Activated T-helper 2 cell treated with anti-CD3 and anti-CD28 coated beads, Interferon-gamma antibody, Interleukin-2, Interleukin-4, amounts not matched to agents 10 μg/mL and 5 μg/mL and 100 μg/mL, durations not matched to agents 14 hours and 24 hours and 36 hours (primary cell): ENCODE data around the gene GRIK5. TPM values are rescaled to one million over a fixed set of nuclear protein-coding genes. Genes with fewer than 3 reads are reported as not detected.
"Not testable (repeated sequence)": the region's sequence is repeated elsewhere in the genome, so short reads cannot be mapped to it uniquely, and the experiment has no call there.

Experiments
- DNase-seq: peaks from one replicate; pipeline ENCODE4 v3.0.0; 2021; ENCODE audit warnings: low spot score
- H3K27ac Mint-ChIP-seq: one replicate; pipeline ENCODE4 v1.8.0; 2021; ENCODE audit warnings: mixed read lengths
- H3K27me3 Mint-ChIP-seq: one replicate; pipeline ENCODE4 v1.8.0; 2021; ENCODE audit warnings: low read depth, mixed read lengths
- H3K36me3 Mint-ChIP-seq: one replicate; pipeline ENCODE4 v1.8.0; 2021; ENCODE audit warnings: low read depth, mixed read lengths
- H3K4me1 Mint-ChIP-seq: one replicate; pipeline ENCODE4 v1.8.0; 2021; ENCODE audit warnings: low read depth, mixed read lengths
- H3K4me3 Mint-ChIP-seq: one replicate; pipeline ENCODE4 v1.8.0; 2021; ENCODE audit warnings: low read depth, mild to moderate bottlenecking, moderate library complexity, mixed read lengths
- H3K9me3 Mint-ChIP-seq: one replicate; pipeline ENCODE4 v1.8.0; 2021; ENCODE audit warnings: mixed read lengths
- intact Hi-C: fragments of 100-400 bp; cut with micrococcal nuclease; formaldehyde crosslinking; loops from one replicate; pipeline ENCODE4 v1.15.1; 2023
- total RNA-seq: library from RNA; stranded (reverse); gene quantifications from 2 replicates; pipeline ENCODE4 v1.2.3, GENCODE V29; 2022

Gene GRIK5
- total RNA-seq, 1 donor from 2014 or later, result 3.3 TPM

DNA sequence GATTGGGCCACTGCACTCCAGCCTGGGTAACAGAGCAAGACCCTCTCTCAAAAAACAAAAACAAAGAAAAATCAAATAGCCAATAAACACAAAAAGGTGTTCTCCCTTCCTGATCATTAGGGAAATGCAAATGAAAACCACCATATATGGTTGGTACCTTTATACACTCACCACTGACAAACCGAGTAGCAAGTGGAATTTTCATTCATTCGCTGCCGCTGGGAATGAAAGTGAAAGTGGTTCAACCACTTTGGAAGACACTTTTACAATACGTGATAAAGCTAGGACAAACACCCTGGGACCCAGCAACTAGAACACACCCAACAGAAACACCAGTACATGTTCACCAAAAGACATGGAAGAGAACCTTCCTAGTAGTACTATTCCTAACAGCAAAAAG is 21.0 kb downstream of the GRIK5 start:
- intact Hi-C loops, result no loop called here
- no peak for DNase-seq
- peaks cover 14% of the 10 kb centered on the region for H3K4me1 Mint-ChIP-seq
- no peaks in the 10 kb centered on the region for H3K9me3 Mint-ChIP-seq
- peak overlapping the region; percentile 20 for H3K27ac Mint-ChIP-seq
- no peaks in the 10 kb centered on the region for H3K27me3 Mint-ChIP-seq
- H3K4me3 Mint-ChIP-seq, result peak overlapping the region; percentile 11
- no peaks in the 10 kb centered on the region for H3K36me3 Mint-ChIP-seq

GRCh38 chr19:42045575-42045974 is 24.4 kb downstream of the GRIK5 start:
- Mint-ChIP-seq H3K9me3 (no peaks in the 10 kb centered on the region), H3K4me1 (peaks cover 6% of the 10 kb centered on the region), H3K36me3 (no peaks in the 10 kb centered on the region), H3K4me3 (no peak overlapping the region), H3K27me3 (no peaks in the 10 kb centered on the region), H3K27ac (no peak overlapping the region)
- DNase-seq, result no peak
- intact Hi-C loops, result no loop called here

- no peak for DNase-seq
- intact Hi-C loops, result no loop called here
Observed at GRCh38 chr19:42042455-42043170, 27.4 kb downstream of the GRIK5 start.

GRCh38 chr19:42040491-42040890 is 29.5 kb downstream of the GRIK5 start:
- H3K27me3 Mint-ChIP-seq, H3K4me3 Mint-ChIP-seq, H3K9me3 Mint-ChIP-seq, DNase-seq, intact Hi-C loops, H3K36me3 Mint-ChIP-seq, H3K4me1 Mint-ChIP-seq, H3K27ac Mint-ChIP-seq: not testable (repeated sequence)

More at GRCh38 chr19:42042455-42043170, 27.4 kb downstream of the GRIK5 start:
- H3K27me3 Mint-ChIP-seq, result no peaks in the 10 kb centered on the region
- no peak overlapping the region for H3K27ac Mint-ChIP-seq
- no peaks in the 10 kb centered on the region for H3K36me3 Mint-ChIP-seq
- H3K4me1 Mint-ChIP-seq, result no peaks in the 10 kb centered on the region
- H3K9me3 Mint-ChIP-seq, result no peaks in the 10 kb centered on the region
- no peak overlapping the region for H3K4me3 Mint-ChIP-seq

DNA sequence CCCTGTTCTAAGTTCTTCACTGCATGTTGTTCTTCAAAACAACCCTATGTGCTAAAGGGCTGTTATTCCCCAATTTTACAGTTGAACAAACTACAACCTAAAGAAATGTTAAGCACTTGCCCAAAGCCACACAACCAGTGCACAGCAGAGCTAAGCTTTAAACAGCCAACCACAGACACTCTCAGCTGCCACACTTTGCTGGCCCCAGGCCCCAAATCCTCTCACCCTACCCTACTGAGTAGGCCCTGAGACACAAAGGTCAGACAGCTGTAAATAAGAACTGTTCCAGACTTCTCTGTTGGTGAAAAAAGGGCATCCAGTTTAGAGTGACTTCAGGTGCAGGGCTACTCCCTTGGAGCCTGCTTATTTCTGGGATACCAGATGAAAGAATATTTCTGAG is 30.0 kb downstream of the GRIK5 start:
- H3K4me1 Mint-ChIP-seq, result no peaks in the 10 kb centered on the region
- no peaks in the 10 kb centered on the region for H3K27me3 Mint-ChIP-seq
- intact Hi-C loops, result no loop called here
- H3K36me3 Mint-ChIP-seq, result no peaks in the 10 kb centered on the region
- H3K9me3 Mint-ChIP-seq, result no peaks in the 10 kb centered on the region
- no peak overlapping the region for H3K27ac Mint-ChIP-seq
- no peak overlapping the region for H3K4me3 Mint-ChIP-seq
- DNase-seq, result no peak

GRCh38 chr19:42038666-42039065 is 31.3 kb downstream of the GRIK5 start:
- no peak for DNase-seq
- no peaks in the 10 kb centered on the region for H3K27me3 Mint-ChIP-seq
- no peak overlapping the region for H3K4me3 Mint-ChIP-seq
- no peaks in the 10 kb centered on the region for H3K9me3 Mint-ChIP-seq
- intact Hi-C loops, result no loop called here
- no peaks in the 10 kb centered on the region for H3K36me3 Mint-ChIP-seq
- no peak overlapping the region for H3K27ac Mint-ChIP-seq
- H3K4me1 Mint-ChIP-seq, result peaks cover 3% of the 10 kb centered on the region

- peaks cover 3% of the 10 kb centered on the region for H3K4me1 Mint-ChIP-seq
- DNase-seq, result no peak
- no peaks in the 10 kb centered on the region for H3K9me3 Mint-ChIP-seq
- intact Hi-C loops, result no loop called here
- no peaks in the 10 kb centered on the region for H3K27me3 Mint-ChIP-seq
- no peak overlapping the region for H3K4me3 Mint-ChIP-seq
- no peaks in the 10 kb centered on the region for H3K36me3 Mint-ChIP-seq
- H3K27ac Mint-ChIP-seq, result no peak overlapping the region
Observed at GRCh38 chr19:42037649-42038048, 32.4 kb downstream of the GRIK5 start.

GRCh38 chr19:42034640-42035391 is 35.2 kb downstream of the GRIK5 start:
- not testable (repeated sequence) for H3K4me1 Mint-ChIP-seq, H3K4me3 Mint-ChIP-seq
- intact Hi-C loops, result loop anchor here (2.0 kb wide), 1 partner anchor 76 kb away; the partner anchor contains the start of gene RABAC1

GRCh38 chr19:42033413-42033812 is 36.6 kb downstream of the GRIK5 start:
- H3K9me3 Mint-ChIP-seq, result no peaks in the 10 kb centered on the region
- DNase-seq, result no peak
- peaks cover 3% of the 10 kb centered on the region for H3K4me1 Mint-ChIP-seq
- H3K36me3 Mint-ChIP-seq, result no peaks in the 10 kb centered on the region
- H3K27me3 Mint-ChIP-seq, result peaks cover 4% of the 10 kb centered on the region
- no peak overlapping the region for H3K27ac Mint-ChIP-seq
- intact Hi-C loops, result no loop called here
- H3K4me3 Mint-ChIP-seq, result no peak overlapping the region

More at GRCh38 chr19:42034640-42035391, 35.2 kb downstream of the GRIK5 start:
- H3K36me3 Mint-ChIP-seq, H3K9me3 Mint-ChIP-seq, H3K27me3 Mint-ChIP-seq, H3K27ac Mint-ChIP-seq: not testable (repeated sequence)
- DNase-seq, result peak; percentile 51

- no peak overlapping the region for H3K4me3 Mint-ChIP-seq
- intact Hi-C loops, result no loop called here
- DNase-seq, result no peak
- H3K27me3 Mint-ChIP-seq, result peaks cover 4% of the 10 kb centered on the region
- H3K9me3 Mint-ChIP-seq, result no peaks in the 10 kb centered on the region
- peaks cover 3% of the 10 kb centered on the region for H3K4me1 Mint-ChIP-seq
- no peaks in the 10 kb centered on the region for H3K36me3 Mint-ChIP-seq
- no peak overlapping the region for H3K27ac Mint-ChIP-seq
Observed at GRCh38 chr19:42032431-42032830, 37.6 kb downstream of the GRIK5 start.

GRCh38 chr19:42030645-42031440 is 39.2 kb downstream of the GRIK5 start:
- Mint-ChIP-seq H3K36me3 (no peaks in the 10 kb centered on the region), H3K9me3 (no peaks in the 10 kb centered on the region), H3K27me3 (peaks cover 4% of the 10 kb centered on the region), H3K4me3 (no peak overlapping the region), H3K27ac (no peak overlapping the region), H3K4me1 (peaks cover 3% of the 10 kb centered on the region)
- no peak for DNase-seq
- intact Hi-C loops, result no loop called here

- Mint-ChIP-seq H3K36me3 (no peaks in the 10 kb centered on the region), H3K9me3 (no peaks in the 10 kb centered on the region), H3K4me1 (no peaks in the 10 kb centered on the region), H3K27me3 (peaks cover 4% of the 10 kb centered on the region), H3K27ac (no peak overlapping the region), H3K4me3 (no peak overlapping the region)
- intact Hi-C loops, result no loop called here
- DNase-seq, result no peak
Observed at GRCh38 chr19:42028304-42029216, 41.4 kb downstream of the GRIK5 start.
